PC-9 (cell line): Measurements from ENCODE around the gene RABL3.

Experiments used
- CTCF ChIP-seq: fragments of 200-600 bp; sonication (generic); conservative IDR thresholded peaks from 2 replicates; pipeline ENCODE4 v1.6.1; 2017; ENCODE audit warnings: mixed run types, antibody characterized with exemption, mild to moderate bottlenecking, moderate library complexity
- EZH2 ChIP-seq: fragments of 200-600 bp; sonication (generic); IDR thresholded peaks from 2 replicates; pipeline ENCODE4 v1.8.0; 2017; ENCODE audit warnings: antibody characterized with exemption, low read depth

GRCh38 chr3:120645083-120645845, 97.1 kb downstream of the RABL3 start:
- TF ChIP-seq CTCF (no peak), EZH2 (no peak)
